SK-N-MC (cell line): ENCODE measurements around the gene PPCDC.

ENCODE experiments used
- EZH2 ChIP-seq: fragments of 200-600 bp; sonication (generic); IDR thresholded peaks from one replicate; pipeline ENCODE4 v1.6.1; 2017; ENCODE audit warnings: antibody characterized with exemption
- POLR2AphosphoS5 ChIP-seq: IDR thresholded peaks from 2 replicates; pipeline ENCODE4 v1.6.1; 2012; ENCODE audit warnings: mild to moderate bottlenecking, low read depth, low read length, borderline replicate concordance

- TF ChIP-seq EZH2, result no peak
- no peak for TF ChIP-seq POLR2AphosphoS5
These were observed 9.0 kb downstream of the PPCDC start for GRCh38 chr15:75032395-75032794.
